Testis (tissue), 3 donors: ENCODE data around the gene MRPL20. TPM values are rescaled to one million over a fixed set of nuclear protein-coding genes. Genes with fewer than 3 reads are reported as not detected.

ENCODE experiments used
- DNase-seq: peaks from one replicate; pipeline ENCODE4 v3.0.0-alpha.2; 2019
- H3K27ac ChIP-seq, 2 donors: fragments of 200-600 bp; sonication (generic); one replicate each; pipeline ENCODE4 v1.5.1; 2019
- H3K27me3 ChIP-seq: fragments of 200-600 bp; sonication (generic); one replicate; pipeline ENCODE4 v1.5.1; 2019
- H3K36me3 ChIP-seq: fragments of 200-600 bp; sonication (generic); one replicate; pipeline ENCODE4 v1.5.1; 2017; ENCODE audit warnings: low read depth; ENCODE audit errors: missing control alignments
- H3K4me1 ChIP-seq: fragments of 200-600 bp; sonication (generic); one replicate; pipeline ENCODE4 v1.5.1; 2019
- H3K4me3 ChIP-seq, 2 donors: fragments of 200-600 bp; sonication (generic); one replicate each; pipeline ENCODE4 v1.5.1; 2017 to 2019
- H3K9me3 ChIP-seq: fragments of 200-600 bp; sonication (generic); one replicate; pipeline ENCODE4 v1.5.1; 2017
- CTCF ChIP-seq, 3 experiments: fragments of 450-650 bp in 2 of 3; fragments of 200-600 bp in 1 of 3; sonication (generic) in 1 of 3; IDR thresholded peaks; one replicate each; pipeline ENCODE4 v1.5.1; 2016 to 2019; ENCODE audit warnings: antibody characterized with exemption in 3 of 3, mild to moderate bottlenecking in 2 of 3, moderate library complexity in 1 of 3
- POLR2A ChIP-seq: fragments of 450-650 bp; IDR thresholded peaks from one replicate; pipeline ENCODE4 v1.6.1; 2017; ENCODE audit warnings: antibody characterized with exemption, mild to moderate bottlenecking, moderate library complexity
- WGBS, 2 donors: methylation state at CpG; one replicate each; pipeline ENCODE4 v1.1.5; 2018; 5-methylcytosine and 5-hydroxymethylcytosine counted together
- intact Hi-C: fragments of 100-400 bp; cut with DNase I; formaldehyde crosslinking; loops from one replicate; pipeline ENCODE4 v1.15.1; 2023; ENCODE audit warnings: low total_unique reads
- polyA plus RNA-seq: library from polyadenylated mRNA; stranded (reverse); fragments of 350-450 nt; fragmentation: Illumina TruSeq; extraction: RNeasy Lipid Tissue Mini Kit (QIAGEN cat#74804); gene quantifications from one replicate; pipeline ENCODE4 v1.2.3, GENCODE V29; 2014; ENCODE audit warnings: low read depth, low replicate concordance; ENCODE audit not compliant: insufficient read depth
- total RNA-seq, 2 donors: library from RNA; depleted of rRNA; stranded (reverse); fragments of >200 nt; gene quantifications; one replicate each; pipeline ENCODE4 v1.2.3, GENCODE V29; 2016

Gene MRPL20
- total and polyA plus RNA-seq, 3 donors from 2014 or later, result 104 to 123 (median 110) TPM

GRCh38 chr1:1435911-1436629 lies 29.0 kb upstream of the MRPL20 start:
- Histone ChIP-seq H3K27me3 (no peaks in the 10 kb centered on the region), H3K4me3 (peak overlapping the region; percentile 59), H3K4me1 (peaks cover 72% of the 10 kb centered on the region), H3K9me3 (no peaks in the 10 kb centered on the region), H3K36me3 (no peaks in the 10 kb centered on the region), H3K27ac (peak overlapping the region in 1 of 2 donors; percentile 89)
- 14 to 28% methylated on average over 4 to 27 of the region's 40 CpGs for WGBS, 2 donors
- no peak for DNase-seq
- no peak for TF ChIP-seq POLR2A
- TF ChIP-seq CTCF (IDR thresholded peaks at IDR 0.05), result no peak
- intact Hi-C loops, result no loop called here

GRCh38 chr1:1435106-1435903 lies 28.2 kb upstream of the MRPL20 start, which contains the start of gene VWA1:
Gene VWA1, plus strand, starts transcription at chr1:1435690. Its CDS starts 59 bp downstream, at chr1:1435749.
- Histone ChIP-seq H3K27ac (peak within 1 kb of the TSS; percentile 88 to 89), H3K4me1 (peaks cover 72% of the 10 kb centered on the region), H3K27me3 (no peaks in the 10 kb centered on the region), H3K4me3 (peak within 1 kb of the TSS; percentile 59), H3K9me3 (no peaks in the 10 kb centered on the region), H3K36me3 (no peaks in the 10 kb centered on the region)
- intact Hi-C loops, result no loop called here
- TF ChIP-seq POLR2A (no peak), CTCF (IDR thresholded peaks at IDR 0.05) (no peak)
- 7 to 57% methylated on average over 7 to 44 of the region's 89 CpGs for WGBS, 2 donors
- DNase-seq, result peak; percentile 86

- DNase-seq, result no peak
- Histone ChIP-seq H3K4me3 (no peak overlapping the region), H3K4me1 (peaks cover 74% of the 10 kb centered on the region), H3K36me3 (no peaks in the 10 kb centered on the region), H3K27me3 (no peaks in the 10 kb centered on the region), H3K9me3 (no peaks in the 10 kb centered on the region), H3K27ac (peak overlapping the region; percentile 88 to 89)
- WGBS, 2 donors, result 40 to 62% methylated on average over 2 to 4 of the region's 4 CpGs
- intact Hi-C loops, result no loop called here
- TF ChIP-seq CTCF (IDR thresholded peaks at IDR 0.05), result no peak
- no peak for TF ChIP-seq POLR2A
Measured at GRCh38 chr1:1434824-1435105, 27.7 kb upstream of the MRPL20 start.

GRCh38 chr1:1434131-1434823 lies 27.2 kb upstream of the MRPL20 start:
- peaks cover 79% of the 10 kb centered on the region for H3K4me1 ChIP-seq
- H3K36me3 ChIP-seq, result no peaks in the 10 kb centered on the region
- intact Hi-C loops, result no loop called here
- no peaks in the 10 kb centered on the region for H3K9me3 ChIP-seq
- WGBS, 2 donors, result 20 to 62% methylated on average over 13 to 32 of the region's 32 CpGs
- peak; percentile 71 for DNase-seq
- no peaks in the 10 kb centered on the region for H3K27me3 ChIP-seq
- no peak for TF ChIP-seq POLR2A
- TF ChIP-seq CTCF (IDR thresholded peaks at IDR 0.05), result no peak
- H3K27ac ChIP-seq, result peak overlapping the region; percentile 88 to 89
- H3K4me3 ChIP-seq, result no peak overlapping the region
